WI38 (cell line): ENCODE measurements around the gene ZNF280C.

Experiments
- H3K4me3 ChIP-seq: 2 replicates; pipeline ENCODE4 v1.5.1; 2011; ENCODE audit warnings: low read depth, mild to moderate bottlenecking, control low read depth, low read length
- TF ChIP-seq, protein P1 (sequence below): IDR thresholded peaks from 2 replicates; pipeline ENCODE4 v1.5.1; 2012; ENCODE audit warnings: low read depth, mild to moderate bottlenecking, control low read depth, low read length

The ZNF280C gene, protein sequence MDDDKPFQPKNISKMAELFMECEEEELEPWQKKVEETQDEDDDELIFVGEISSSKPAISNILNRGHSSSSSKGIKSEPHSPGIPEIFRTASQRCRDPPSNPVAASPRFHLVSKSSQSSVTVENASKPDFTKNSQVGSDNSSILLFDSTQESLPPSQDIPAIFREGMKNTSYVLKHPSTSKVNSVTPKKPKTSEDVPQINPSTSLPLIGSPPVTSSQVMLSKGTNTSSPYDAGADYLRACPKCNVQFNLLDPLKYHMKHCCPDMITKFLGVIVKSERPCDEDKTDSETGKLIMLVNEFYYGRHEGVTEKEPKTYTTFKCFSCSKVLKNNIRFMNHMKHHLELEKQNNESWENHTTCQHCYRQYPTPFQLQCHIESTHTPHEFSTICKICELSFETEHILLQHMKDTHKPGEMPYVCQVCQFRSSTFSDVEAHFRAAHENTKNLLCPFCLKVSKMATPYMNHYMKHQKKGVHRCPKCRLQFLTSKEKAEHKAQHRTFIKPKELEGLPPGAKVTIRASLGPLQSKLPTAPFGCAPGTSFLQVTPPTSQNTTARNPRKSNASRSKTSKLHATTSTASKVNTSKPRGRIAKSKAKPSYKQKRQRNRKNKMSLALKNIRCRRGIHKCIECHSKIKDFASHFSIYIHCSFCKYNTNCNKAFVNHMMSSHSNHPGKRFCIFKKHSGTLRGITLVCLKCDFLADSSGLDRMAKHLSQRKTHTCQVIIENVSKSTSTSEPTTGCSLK

DNA sequence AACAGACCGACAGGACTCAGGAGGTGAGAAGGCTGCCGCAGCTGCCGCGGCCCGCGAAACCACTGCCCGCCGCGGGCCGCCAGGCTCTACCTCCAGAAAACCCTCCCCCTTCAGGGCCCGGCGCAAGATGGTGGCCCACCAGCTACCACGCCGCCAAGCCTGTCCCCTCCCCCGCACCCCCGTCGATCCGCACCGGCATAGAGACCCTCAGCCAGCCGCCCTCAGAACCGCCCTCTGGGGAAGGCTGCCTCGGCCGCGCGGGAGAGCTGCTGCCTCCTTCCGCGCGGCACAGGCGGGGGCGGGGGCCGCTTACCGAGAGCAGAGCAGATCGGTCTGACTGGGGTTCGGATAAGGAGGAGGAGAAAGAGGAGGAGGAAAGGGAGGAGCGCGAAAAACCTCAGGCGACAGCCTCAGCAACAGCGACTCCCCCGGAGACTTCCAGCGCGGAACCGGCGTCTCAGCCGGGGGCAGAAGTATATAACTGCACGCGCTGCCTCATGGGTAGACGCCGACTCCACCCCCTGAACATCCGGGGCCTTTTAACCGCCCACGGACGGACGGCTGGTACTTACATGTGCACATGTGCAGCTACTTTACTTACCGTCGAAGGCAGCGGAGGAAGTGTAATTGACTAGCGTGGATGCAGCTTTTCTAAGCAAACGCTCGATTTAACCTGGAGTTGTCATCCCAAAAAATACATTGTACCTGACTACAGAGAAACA is at the start of gene ZNF280C:
TSS of gene ZNF280C (minus strand) at position 451 of the 722 bp plus-strand sequence. CDS start 8,450 bp downstream, outside the sequence.
- TF ChIP-seq, protein P1, sequence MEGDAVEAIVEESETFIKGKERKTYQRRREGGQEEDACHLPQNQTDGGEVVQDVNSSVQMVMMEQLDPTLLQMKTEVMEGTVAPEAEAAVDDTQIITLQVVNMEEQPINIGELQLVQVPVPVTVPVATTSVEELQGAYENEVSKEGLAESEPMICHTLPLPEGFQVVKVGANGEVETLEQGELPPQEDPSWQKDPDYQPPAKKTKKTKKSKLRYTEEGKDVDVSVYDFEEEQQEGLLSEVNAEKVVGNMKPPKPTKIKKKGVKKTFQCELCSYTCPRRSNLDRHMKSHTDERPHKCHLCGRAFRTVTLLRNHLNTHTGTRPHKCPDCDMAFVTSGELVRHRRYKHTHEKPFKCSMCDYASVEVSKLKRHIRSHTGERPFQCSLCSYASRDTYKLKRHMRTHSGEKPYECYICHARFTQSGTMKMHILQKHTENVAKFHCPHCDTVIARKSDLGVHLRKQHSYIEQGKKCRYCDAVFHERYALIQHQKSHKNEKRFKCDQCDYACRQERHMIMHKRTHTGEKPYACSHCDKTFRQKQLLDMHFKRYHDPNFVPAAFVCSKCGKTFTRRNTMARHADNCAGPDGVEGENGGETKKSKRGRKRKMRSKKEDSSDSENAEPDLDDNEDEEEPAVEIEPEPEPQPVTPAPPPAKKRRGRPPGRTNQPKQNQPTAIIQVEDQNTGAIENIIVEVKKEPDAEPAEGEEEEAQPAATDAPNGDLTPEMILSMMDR = peak; percentile 20; the same call in 1 of the 2 replicates
- peak within 1 kb of the TSS; percentile 75 for H3K4me3 ChIP-seq

DNA sequence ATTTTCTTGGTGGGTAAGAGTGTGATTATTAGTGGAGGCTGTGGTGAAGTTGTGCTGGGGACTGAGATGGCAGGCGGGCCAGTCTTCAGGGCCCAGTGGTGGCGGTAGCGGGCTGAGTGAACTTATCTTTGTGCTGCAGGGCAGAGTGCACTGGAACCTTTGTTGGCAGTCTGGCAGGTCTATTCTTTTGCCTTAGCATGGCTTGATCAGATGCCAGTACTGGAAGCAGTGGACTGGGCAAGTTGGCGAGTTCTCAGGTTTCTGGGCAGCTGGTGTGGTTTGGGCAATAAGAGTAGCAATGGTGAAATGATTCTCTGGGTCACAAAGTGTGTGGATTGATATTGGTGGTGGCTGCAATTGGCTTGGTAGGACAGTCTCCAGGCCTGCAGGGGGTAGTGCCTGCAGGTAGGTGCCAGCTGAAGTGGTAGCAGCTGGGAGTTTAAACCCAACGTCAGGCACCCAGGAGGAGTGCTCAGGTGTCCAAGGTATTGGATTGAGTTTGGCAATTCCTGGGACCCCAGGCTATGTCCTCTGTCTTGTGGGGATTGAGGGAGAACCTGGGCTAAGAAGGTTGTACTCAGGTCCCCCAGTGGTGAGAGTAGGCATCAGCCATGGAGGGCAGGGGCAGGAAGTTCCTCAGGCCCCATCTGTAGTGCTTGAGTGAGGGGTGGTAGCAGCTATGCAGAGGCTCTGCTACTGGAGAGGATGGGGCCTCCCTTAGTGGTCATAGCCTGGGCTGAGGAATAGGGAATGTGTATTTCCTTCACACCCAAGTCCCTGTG is 36.1 kb upstream of the ZNF280C start:
- TF ChIP-seq, protein P1 = no peak
- no peak overlapping the region for H3K4me3 ChIP-seq

DNA sequence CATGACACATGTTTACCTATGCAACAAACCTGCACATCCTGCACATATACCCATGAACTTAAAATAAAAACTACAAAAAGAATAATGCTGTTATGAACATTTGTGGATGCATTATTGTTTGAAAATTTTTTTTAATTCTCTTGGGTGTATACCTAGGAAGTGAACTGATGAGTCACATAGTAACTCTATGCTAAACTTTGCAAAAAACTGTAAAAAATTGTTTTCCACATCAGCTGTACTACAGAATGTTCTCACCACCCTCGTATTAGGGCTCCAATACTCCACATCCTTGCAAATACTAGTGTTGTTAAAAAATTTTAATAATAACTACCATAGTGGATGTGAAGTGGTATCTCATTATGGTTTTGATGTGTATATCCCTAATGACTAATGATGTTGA is 33.3 kb upstream of the ZNF280C start:
- no peak overlapping the region for H3K4me3 ChIP-seq
- TF ChIP-seq, protein P1 = no peak

DNA sequence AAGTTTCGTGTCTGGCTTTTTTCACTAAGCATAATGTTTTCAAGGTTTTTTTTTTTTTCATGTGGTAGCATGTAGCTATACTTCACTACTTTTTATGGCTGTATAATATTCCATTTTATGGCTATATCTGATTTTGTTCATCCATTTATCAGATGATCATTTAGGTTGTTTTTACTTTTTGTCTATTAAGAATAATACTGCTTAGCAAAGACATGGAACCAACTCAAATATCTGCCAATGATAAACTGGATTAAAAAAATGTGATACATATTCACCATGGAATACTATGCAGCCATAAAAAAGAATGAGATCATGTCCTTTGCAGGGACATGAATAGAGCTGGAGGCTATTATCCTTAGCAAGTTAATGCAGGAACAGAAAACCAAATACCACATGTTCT is 32.7 kb upstream of the ZNF280C start:
- TF ChIP-seq, protein P1 = no peak
- H3K4me3 ChIP-seq = no peak overlapping the region

DNA sequence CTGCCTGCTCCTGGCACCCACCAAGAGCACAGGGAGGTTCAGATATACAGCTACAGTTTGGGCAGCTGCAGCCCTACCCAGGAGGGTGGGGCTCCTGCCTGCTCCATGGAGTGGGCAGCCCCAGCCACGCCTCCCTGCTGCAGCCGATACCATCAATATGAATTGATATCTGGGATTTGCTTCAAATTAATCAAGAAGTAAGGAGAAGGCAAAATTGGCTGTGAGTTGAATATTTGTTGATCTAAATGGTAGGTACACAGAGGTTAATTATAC is 31.2 kb upstream of the ZNF280C start:
- TF ChIP-seq, protein P1 = no peak
- no peak overlapping the region for H3K4me3 ChIP-seq

DNA sequence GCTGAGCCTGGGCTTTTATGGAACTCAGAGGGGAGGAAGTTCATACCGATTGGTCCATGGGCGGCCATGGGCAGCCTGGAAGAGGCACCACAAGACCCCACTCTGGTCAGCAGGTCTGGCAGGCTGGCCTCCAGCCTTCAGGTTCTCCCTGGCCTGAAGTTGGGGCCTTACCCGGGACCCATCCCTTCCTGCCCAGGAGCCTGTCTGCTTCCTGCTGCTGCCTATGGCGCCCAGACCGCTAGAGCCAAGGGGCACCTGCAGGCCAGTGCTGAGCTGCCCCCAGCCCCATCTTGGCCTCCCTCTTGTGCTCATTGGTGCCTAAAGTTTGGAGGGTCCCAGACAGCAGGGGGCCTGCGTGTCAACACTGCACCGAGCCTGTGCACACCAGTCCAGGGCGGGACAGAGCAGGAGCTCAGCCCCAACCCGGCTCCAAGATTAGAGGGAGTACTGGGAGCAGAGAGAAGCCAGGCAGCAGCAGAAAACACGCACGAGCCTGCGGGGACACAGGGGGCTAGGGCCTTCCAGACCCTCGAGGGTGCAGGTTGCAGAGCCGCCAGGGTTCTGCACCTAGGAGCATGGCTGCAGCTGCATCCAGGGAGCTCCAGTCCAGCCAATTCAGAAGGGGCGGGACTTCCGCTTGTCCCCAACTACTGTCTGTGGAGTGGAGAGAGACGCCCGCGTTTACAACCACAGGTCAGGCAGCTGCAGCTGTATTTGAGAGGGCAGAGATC is 30.7 kb upstream of the ZNF280C start:
- TF ChIP-seq, protein P1 = no peak
- H3K4me3 ChIP-seq = no peak overlapping the region
